Measurements from ENCODE around the gene ATF6. TPM values are rescaled to one million over a fixed set of nuclear protein-coding genes. Genes with fewer than 3 reads are reported as not detected.
A peak's percentile ranks its signal among the peaks of the same experiment; 100 is the strongest.
"Not testable (repeated sequence)": the region's sequence is repeated elsewhere in the genome, so short reads cannot be mapped to it uniquely, and the experiment has no call there.

Gene ATF6
- total RNA-seq, 1 donor from 2014 or later, result 12.6 TPM

GRCh38 chr1:161810780-161811179 lies 44.7 kb downstream of the ATF6 start:
- ATAC-seq, result no peak
- intact Hi-C loops (cut with DNase I), result no loop called here
- no peak for DNase-seq (ENCODE audit: missing footprints)

- no peak for ATAC-seq
- no peak for DNase-seq (ENCODE audit: missing footprints)
- intact Hi-C loops (cut with DNase I), result no loop called here
These were observed 50.1 kb downstream of the ATF6 start for GRCh38 chr1:161816201-161816600.

- DNase-seq (ENCODE audit: missing footprints) (no peak), ATAC-seq (no peak)
- intact Hi-C loops (cut with DNase I), result no loop called here
These were observed 51.1 kb downstream of the ATF6 start for GRCh38 chr1:161817176-161817730.

- ATAC-seq (no peak), DNase-seq (ENCODE audit: missing footprints) (no peak)
- intact Hi-C loops (cut with DNase I), result no loop called here
These were observed 54.8 kb downstream of the ATF6 start for GRCh38 chr1:161820914-161821313.

- no peak for ATAC-seq
- intact Hi-C loops (cut with DNase I), result no loop called here
- DNase-seq (ENCODE audit: missing footprints), result no peak
These were observed 58.5 kb downstream of the ATF6 start for GRCh38 chr1:161824618-161825017.

- no peak for DNase-seq (ENCODE audit: missing footprints)
- intact Hi-C loops (cut with DNase I), result no loop called here
- ATAC-seq, result no peak
These were observed 59.7 kb downstream of the ATF6 start for GRCh38 chr1:161825831-161826230.

- DNase-seq (ENCODE audit: missing footprints) (no peak), ATAC-seq (no peak)
- intact Hi-C loops (cut with DNase I), result no loop called here
These were observed 60.4 kb downstream of the ATF6 start for GRCh38 chr1:161826478-161826877.

- DNase-seq (ENCODE audit: missing footprints) (no peak), ATAC-seq (no peak)
- intact Hi-C loops (cut with DNase I), result no loop called here
These were observed 61.7 kb downstream of the ATF6 start for GRCh38 chr1:161827786-161828185.

GRCh38 chr1:161832299-161832907 lies 66.3 kb downstream of the ATF6 start:
- ATAC-seq; intact Hi-C loops (cut with DNase I); DNase-seq (ENCODE audit: missing footprints): not testable (repeated sequence)

- DNase-seq (ENCODE audit: missing footprints), result no peak
- no peak for ATAC-seq
- intact Hi-C loops (cut with DNase I), result no loop called here
These were observed 68.9 kb downstream of the ATF6 start for GRCh38 chr1:161834967-161835550.

GRCh38 chr1:161836018-161836417 lies 69.9 kb downstream of the ATF6 start:
- DNase-seq (ENCODE audit: missing footprints) (no peak), ATAC-seq (no peak)
- intact Hi-C loops (cut with DNase I), result no loop called here

GRCh38 chr1:161838362-161838761 lies 72.2 kb downstream of the ATF6 start:
- DNase-seq (ENCODE audit: missing footprints) (peak; percentile 45), ATAC-seq (peak; percentile 85)
- intact Hi-C loops (cut with DNase I), result no loop called here

- DNase-seq (ENCODE audit: missing footprints) (no peak), ATAC-seq (no peak)
- intact Hi-C loops (cut with DNase I), result no loop called here
These were observed 72.8 kb downstream of the ATF6 start for GRCh38 chr1:161838885-161839284.

GRCh38 chr1:161839591-161839990 lies 73.5 kb downstream of the ATF6 start:
- DNase-seq (ENCODE audit: missing footprints) (no peak), ATAC-seq (no peak)
- intact Hi-C loops (cut with DNase I), result no loop called here

- ATAC-seq (no peak), DNase-seq (ENCODE audit: missing footprints) (no peak)
- intact Hi-C loops (cut with DNase I), result no loop called here
These were observed 74.2 kb downstream of the ATF6 start for GRCh38 chr1:161840363-161840762.

GRCh38 chr1:161843156-161843555 lies 77.0 kb downstream of the ATF6 start:
- DNase-seq (ENCODE audit: missing footprints) (no peak), ATAC-seq (no peak)
- intact Hi-C loops (cut with DNase I), result no loop called here

- no peak for ATAC-seq
- intact Hi-C loops (cut with DNase I), result no loop called here
- DNase-seq (ENCODE audit: missing footprints), result no peak
These were observed 78.6 kb downstream of the ATF6 start for GRCh38 chr1:161844696-161845095.

- ATAC-seq (no peak), DNase-seq (ENCODE audit: missing footprints) (no peak)
- intact Hi-C loops (cut with DNase I), result no loop called here
These were observed 82.6 kb downstream of the ATF6 start for GRCh38 chr1:161848676-161849075.

- intact Hi-C loops (cut with DNase I), result no loop called here
- no peak for ATAC-seq
- no peak for DNase-seq (ENCODE audit: missing footprints)
These were observed 83.4 kb downstream of the ATF6 start for GRCh38 chr1:161849518-161849917.

- intact Hi-C loops (cut with DNase I), result no loop called here
- no peak for DNase-seq (ENCODE audit: missing footprints)
- no peak for ATAC-seq
These were observed 89.1 kb downstream of the ATF6 start for GRCh38 chr1:161855260-161855659.

GRCh38 chr1:161858271-161858670 lies 92.2 kb downstream of the ATF6 start:
- DNase-seq (ENCODE audit: missing footprints) (no peak), ATAC-seq (no peak)
- intact Hi-C loops (cut with DNase I), result no loop called here

Data from Right ventricle myocardium inferior (tissue), 1 donor.